ENCODE data around the gene MT1E.
"Not testable (repeated sequence)": the region's sequence is repeated elsewhere in the genome, so short reads cannot be mapped to it uniquely, and the experiment has no call there.

Gene MT1E

DNA sequence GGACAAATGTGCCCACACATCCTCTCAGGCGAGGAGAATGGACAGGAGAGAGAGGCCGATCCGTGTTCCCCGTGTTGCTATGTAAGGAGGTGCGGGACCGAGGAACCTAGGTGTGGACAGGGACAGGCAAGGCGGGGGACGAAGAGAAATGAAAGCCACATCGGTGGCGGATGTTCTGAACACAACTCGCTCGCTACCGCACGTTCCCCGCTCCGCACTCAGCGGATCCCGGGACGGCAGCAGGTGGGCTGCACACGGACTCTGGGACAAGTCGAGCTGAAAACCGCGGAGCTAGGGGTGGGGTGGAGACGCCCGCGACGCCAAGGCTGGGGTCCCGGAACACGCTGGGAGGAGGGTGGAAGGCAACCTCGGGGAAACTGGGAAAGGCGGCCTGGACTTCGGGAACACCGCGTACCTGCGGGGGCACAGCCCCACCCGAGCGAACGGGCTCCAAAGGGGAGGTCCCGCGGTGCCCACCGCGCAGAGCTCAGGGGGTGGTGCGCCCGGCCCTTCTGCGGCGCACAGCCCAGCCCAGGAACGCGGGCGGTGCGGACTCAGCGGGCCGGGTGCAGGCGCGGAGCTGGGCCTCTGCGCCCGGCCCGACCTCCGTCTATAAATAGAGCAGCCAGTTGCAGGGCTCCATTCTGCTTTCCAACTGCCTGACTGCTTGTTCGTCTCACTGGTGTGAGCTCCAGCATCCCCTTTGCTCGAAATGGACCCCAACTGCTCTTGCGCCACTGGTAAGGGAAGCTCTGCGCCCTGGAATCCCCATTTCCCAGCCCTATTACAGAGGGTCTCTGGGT, at the start of gene MT1E:
Gene MT1E, plus strand, starts transcription at position 642 of the 803 bp plus-strand sequence. Its CDS starts 71 bp downstream, at position 713.
- DNase-seq = no peak

- DNase-seq = peak; percentile 76
Observed at GRCh38 chr16:56576585-56577299, 48.8 kb upstream of the MT1E start.

DNA sequence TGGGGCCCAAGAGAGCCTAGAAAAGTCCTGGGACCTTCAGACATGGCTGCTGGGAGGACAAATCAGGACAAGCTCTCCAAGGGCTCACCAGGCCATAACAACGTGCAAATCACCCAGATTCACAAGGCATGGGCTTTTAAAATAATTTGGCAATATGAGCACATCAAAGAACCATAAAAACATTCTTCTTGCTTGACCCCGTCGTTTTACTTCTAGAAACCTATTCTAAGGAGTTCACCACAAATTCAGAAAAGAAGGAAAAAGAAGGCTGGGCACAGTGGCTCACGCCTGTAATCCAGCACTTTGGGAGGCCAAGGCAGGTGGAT, 48.3 kb upstream of the MT1E start:
- no peak for DNase-seq

- no peak for DNase-seq
Observed at GRCh38 chr16:56580391-56581048, 45.1 kb upstream of the MT1E start.

- DNase-seq = not testable (repeated sequence)
Observed at GRCh38 chr16:56582911-56583310, 42.7 kb upstream of the MT1E start.

DNA sequence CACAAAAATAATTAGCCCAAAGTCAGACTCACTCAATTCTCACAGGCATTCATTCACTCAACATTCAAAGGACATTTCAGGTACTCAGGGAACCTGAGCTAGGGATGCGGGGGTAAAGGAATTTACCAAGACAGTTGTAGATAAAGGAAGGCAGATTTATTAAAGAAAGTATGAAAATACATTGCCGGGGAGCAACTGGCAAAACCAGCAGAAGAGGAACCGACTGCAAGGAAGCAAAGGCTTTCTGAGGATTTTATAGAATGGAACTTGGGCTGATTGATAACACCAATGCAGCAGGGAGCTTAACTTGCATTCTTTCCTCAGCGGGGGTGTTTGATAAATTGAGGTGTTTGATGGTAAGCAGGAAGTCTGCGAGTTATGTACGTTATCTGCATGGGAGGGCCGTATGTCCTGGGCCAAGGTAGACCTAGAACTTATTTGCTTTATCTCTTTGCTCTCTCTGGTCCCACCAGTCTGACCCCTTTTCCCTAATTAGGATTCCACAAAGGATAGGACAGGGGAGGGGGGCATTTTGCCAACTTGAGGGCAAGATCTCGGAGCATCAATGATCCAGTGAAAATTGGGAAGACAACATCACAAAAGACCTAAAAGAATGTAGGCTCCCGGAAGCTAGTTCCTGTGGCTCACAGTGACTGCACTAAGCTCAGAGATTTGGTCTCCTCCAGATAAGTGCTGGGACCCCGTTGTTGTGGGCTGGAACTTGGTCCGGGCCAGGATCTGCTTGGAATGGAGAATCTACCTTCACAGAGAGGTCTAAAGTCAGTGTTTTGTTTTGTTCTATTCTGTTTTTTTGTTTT, 42.0 kb upstream of the MT1E start:
- DNase-seq = no peak

DNA sequence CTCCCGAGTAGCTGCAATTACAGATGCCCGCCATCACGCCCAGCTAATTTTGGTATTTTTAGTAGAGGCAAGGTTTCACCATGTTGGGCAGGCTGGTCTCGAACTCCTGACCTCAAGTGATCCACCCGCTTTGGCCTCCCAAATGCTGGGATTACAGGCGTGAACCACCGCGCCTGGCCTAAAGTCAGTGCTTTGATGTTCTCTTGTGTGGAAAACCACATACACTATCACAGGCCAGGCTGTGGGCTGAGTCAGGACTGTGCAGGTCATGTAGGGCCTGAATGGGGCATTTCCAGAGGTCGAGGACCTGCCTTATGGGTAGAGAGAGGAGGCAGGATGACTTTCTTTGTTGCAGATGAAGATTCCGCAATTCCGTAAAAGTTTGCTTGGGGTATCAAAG, 41.3 kb upstream of the MT1E start:
- DNase-seq = no peak

DNA sequence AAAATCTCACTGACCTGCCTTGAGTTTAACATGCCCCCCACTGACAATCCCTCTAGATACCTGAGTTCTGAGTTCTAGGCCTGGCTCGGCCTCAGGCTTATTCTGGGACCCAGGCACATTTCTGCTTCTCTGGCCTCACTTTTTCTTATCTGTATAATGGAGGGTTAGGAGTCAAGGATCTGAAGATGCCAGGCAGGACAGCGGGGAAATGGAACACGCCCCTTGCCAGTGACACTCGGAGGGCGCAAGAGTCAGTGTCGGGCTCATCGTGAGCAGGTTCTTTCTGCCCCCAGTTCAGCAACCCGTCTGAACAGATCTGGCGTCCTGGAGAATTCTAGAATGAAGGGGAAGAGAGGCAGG, 36.8 kb upstream of the MT1E start:
- no peak for DNase-seq

DNA sequence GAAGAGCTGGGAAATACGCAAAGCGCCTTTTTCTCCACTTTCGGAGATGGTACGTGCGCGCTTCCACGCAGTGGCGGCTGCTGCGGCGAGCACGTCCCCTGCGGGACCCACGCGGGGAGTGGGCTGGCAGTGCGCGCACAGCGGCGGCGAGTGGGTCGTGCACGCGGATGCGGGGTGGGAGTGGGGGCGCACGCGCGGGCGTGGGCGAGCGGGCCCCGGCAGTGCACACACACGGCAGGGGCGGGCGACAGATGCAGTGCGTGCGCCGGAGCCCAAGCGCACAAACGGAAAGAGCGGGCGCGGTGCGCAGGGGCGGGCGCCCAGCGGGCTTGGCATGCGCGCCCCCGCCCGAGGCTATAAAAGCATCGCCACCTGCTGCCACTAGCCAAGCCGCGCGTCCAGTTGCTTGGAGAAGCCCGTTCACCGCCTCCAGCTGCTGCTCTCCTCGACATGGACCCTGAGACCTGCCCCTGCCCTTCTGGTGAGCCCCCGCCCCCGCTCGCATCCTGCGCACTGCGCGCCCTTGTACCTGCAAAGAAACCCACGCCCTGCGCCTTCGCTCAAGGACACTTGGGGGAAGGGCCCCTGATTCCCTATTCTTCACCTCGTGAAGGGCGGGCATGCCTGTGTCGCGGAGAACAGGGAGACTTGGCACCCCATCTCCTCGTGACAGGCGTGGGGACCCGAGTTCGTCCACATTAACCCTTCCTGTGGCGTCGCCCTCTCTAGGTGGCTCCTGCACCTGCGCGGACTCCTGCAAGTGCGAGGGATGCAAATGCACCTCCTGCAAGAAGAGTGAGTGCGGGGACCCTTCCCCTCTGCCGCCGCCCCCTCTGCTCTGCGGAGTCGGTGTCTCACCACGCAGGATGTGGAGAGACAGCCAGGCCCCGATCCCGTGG, 36.2 kb upstream of the MT1E start, which contains the start of gene MT3:
Gene MT3, plus strand, starts transcription at position 388 of the 899 bp plus-strand sequence. Its CDS starts 63 bp downstream, at position 451.
- no peak for DNase-seq

- no peak for DNase-seq
Observed at GRCh38 chr16:56591377-56592060, 34.1 kb upstream of the MT1E start.

GRCh38 chr16:56593573-56594291, 31.8 kb upstream of the MT1E start:
- no peak for DNase-seq

DNA sequence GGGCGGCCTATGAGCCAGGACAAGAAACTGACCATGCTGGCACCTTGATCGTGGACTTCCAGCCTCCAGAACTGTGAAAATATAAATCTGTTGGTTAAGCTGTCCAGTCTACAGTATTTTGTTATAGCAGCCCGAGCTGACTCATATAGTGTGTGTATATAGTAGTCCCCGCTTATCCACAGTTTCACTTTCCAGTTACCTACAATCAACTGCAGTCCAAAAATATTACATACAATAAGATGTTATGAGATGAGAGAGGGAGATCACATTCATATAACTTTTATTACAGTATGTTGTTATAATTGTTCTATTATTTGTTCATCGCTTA, 31.3 kb upstream of the MT1E start:
- DNase-seq = no peak

DNA sequence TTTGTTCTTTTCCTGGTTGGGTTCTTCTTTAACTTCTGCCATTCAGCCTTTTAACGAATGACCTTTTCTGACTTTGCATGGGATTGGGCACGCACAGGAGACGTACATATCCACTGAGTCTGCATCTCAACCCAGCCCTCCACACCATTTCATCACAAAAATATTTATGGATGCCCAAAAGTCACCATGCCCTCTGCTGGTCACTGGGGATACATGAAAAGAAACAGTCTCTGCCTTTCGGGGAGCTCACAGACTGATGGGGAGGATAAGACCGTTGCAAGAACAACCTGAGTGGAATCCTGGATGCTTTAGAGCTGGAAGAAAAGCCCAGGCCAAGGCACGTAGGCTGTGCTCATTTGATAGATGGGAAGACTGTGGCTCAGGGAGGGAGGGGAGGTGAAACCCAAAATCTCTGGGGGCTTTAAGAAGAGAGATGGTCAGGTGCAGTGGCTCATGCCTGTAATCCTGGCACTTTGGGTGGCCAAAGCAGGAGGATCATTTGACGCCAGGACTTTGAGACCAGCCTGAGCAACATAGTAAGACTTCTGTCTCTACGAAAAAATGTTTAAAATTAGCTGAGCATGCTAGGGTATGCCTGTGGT, 25.1 kb upstream of the MT1E start:
- no peak for DNase-seq

DNA sequence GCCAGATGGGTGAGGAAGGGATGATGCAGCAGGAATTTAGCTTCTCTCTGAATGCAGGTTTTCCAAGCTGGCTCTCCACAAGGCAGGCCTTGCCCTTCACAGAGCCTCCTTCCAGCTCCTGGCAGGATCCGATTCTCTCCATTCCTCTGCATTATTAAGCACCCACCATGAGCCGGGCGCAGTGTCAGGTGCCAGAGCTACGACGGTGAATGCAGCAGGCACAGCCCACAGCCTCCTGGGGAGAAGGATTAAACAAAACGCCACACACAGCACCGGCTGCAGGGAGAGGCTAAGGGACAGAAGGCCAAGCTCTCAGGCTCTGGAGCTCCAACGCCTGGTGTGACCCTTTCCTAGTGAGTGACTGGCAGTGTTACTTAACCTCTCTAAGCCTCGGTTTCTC, 24.3 kb upstream of the MT1E start:
- no peak for DNase-seq

DNA sequence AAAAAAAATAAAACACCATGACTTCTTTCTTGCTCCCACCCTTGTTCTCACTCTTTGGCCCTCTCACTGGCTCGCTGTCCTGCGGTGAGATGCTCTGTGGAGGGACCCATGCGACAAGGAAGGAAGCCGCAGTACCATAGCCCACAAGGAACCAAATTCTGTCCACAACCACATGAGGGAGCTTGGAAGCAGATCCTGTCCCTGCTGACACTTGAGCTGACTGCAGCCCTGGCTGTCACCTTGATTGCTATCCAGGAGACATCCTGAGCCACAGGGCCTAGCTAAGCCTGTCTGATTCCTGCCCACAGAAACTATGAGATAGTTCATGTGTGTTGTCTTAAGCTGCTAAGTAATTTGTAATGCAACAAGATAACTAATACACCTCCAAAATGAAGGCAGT, 22.0 kb upstream of the MT1E start:
- DNase-seq = no peak

DNA sequence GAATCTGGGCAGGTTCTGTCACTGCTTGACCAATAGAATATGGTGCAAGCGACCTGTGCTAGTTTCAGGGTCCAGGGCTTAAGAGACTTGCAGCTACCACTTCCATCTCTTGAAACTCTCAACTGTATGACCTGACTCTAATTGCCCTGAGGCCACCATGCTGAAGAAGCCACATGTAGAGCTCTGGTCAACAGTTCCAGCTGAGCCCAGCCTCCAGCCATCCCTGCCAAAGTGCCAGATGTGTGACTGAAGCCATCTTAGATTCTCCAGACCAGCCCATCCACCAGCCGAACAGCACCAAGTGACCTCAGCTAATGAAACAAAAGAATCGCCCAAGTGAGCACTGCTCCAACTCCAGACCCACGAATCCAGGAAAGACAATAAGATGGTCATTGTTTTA, 20.6 kb upstream of the MT1E start:
- DNase-seq = no peak

- DNase-seq = no peak
Observed at GRCh38 chr16:56605475-56605874, 20.1 kb upstream of the MT1E start.

DNA sequence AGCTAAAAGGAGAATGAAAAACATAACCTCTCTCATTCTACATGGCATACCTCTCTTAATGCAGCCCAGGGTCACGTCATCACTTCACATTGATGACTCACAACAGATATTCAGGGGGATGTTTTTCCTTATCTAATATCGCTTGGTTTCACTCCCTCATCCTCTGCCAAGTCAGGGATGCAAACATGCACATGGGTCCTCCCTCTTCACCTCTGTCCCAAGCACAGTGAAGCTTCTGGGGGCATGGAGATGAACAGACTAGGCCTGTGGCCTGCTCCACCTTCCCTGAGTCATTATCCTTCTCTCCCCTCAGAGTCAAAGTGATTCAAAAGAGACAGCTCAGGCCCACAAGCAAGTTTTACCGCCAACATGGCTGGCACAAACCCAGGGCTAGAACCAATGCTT, 19.5 kb upstream of the MT1E start:
- DNase-seq = no peak

- no peak for DNase-seq
Observed at GRCh38 chr16:56606476-56607108, 19.0 kb upstream of the MT1E start.

DNA sequence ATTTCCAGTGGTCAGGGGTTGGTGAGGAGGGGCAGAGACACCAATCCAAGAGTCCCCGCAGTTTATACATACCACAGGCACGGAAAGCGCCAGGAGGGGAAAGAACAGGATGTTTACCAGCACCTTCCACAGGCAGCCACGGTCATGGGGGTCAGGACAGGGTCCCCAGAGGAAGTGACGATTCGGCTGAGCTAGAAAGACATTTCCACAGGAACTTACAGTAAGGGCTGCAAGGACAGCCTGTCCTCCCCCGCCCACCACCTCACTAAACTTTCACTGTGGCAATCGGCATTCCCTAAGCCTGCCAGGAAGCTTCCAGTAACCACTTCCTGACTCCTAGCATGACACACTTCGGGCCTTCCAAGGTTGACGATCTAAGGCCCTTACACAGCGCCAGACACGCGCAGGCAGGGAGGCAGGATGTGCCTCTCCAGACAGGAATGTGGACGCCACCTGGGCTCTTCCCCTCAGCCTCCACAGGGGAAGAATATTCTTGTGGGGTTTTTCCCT, 18.4 kb upstream of the MT1E start:
- DNase-seq = no peak

All from activated gamma-delta T cell treated with Interleukin-2 at 50 U/mL for 16 hours (primary cell).